IMR-90 (cell line): Measurements from ENCODE around the gene SYTL1. TPM values are rescaled to one million over a fixed set of nuclear protein-coding genes. Genes with fewer than 3 reads are reported as not detected.

Experiments
- ATAC-seq: fragments of 200-7000 bp; cut with Tn5 transposase; 2 replicates; pipeline ENCODE4 v1.9.1; 2020; ENCODE audit warnings: low read depth, mild to moderate bottlenecking, moderate library complexity
- BruUV-seq: library from RNA; stranded (reverse); fragments of 400-500 nt; replicated peaks from 2 replicates; lab custom pipeline; 2021; lab: Mats Ljungman, UMichigan
- CTCF ChIA-PET: fragments of 300-600 bp; formaldehyde crosslinking; extraction: SDS; loops from one replicate; lab custom pipeline; 2021; ENCODE audit warnings: antibody characterized with exemption; lab: Yijun Ruan, JAX
- POLR2A ChIA-PET: fragments of 300-600 bp; sonication (Branson Sonifier 250); formaldehyde crosslinking; loops from one replicate; lab custom pipeline; 2022; ENCODE audit warnings: antibody characterized with exemption; ENCODE audit not compliant: unreplicated experiment; lab: Charles Lee
- DNase-seq: peaks from one replicate; pipeline ENCODE4 v3.0.0; 2013
- H2AFZ ChIP-seq: replicated peaks from 2 replicates; pipeline ENCODE3; 2013; ENCODE audit warnings: low read length, mild to moderate bottlenecking; ENCODE audit not compliant: poor library complexity
- H2AK5ac ChIP-seq: 2 replicates; pipeline ENCODE4 v1.6.1; 2013; ENCODE audit warnings: low read depth, low read length, inconsistent platforms
- H2AK9ac ChIP-seq: replicated peaks from 2 replicates; pipeline ENCODE3; 2013; ENCODE audit warnings: mild to moderate bottlenecking, low read depth, low read length, moderate library complexity; ENCODE audit not compliant: poor library complexity
- H2BK120ac ChIP-seq: 2 replicates; pipeline ENCODE4 v1.6.1; 2013; ENCODE audit warnings: low read depth, low read length, inconsistent platforms
- H2BK15ac ChIP-seq: 3 replicates; pipeline ENCODE4 v1.6.1; 2013; ENCODE audit warnings: low read depth, low read length, inconsistent platforms
- H2BK20ac ChIP-seq: 2 replicates; pipeline ENCODE4 v1.6.1; 2013; ENCODE audit warnings: low read depth, mild to moderate bottlenecking, inconsistent platforms, low read length, moderate library complexity
- H2BK5ac ChIP-seq: 2 replicates; pipeline ENCODE4 v1.6.1; 2013; ENCODE audit warnings: mild to moderate bottlenecking, low read depth, low read length, inconsistent platforms; ENCODE audit not compliant: poor library complexity, severe bottlenecking
- H3K14ac ChIP-seq: replicated peaks from 2 replicates; pipeline ENCODE4 v1.6.1; 2013; ENCODE audit warnings: low read depth, low read length, inconsistent platforms
- H3K18ac ChIP-seq: 2 replicates; pipeline ENCODE4 v1.6.1; 2013; ENCODE audit warnings: low read depth, low read length, control low read depth
- H3K23ac ChIP-seq: 2 replicates; pipeline ENCODE4 v1.6.1; 2013; ENCODE audit warnings: low read depth, low read length, inconsistent platforms
- H3K27ac ChIP-seq: 2 replicates; pipeline ENCODE4 v1.5.1; 2013; ENCODE audit warnings: mild to moderate bottlenecking, control low read depth, low read length; ENCODE audit not compliant: insufficient read depth
- H3K27me3 ChIP-seq: 2 replicates; pipeline ENCODE4 v1.6.1; 2013; ENCODE audit warnings: low read length; ENCODE audit not compliant: control insufficient read depth, insufficient read depth
- H3K36me3 ChIP-seq: 2 replicates; pipeline ENCODE4 v1.6.1; 2013; ENCODE audit warnings: low read length, mixed read lengths; ENCODE audit not compliant: control insufficient read depth, insufficient read depth
- H3K4ac ChIP-seq: 2 replicates; pipeline ENCODE4 v1.6.1; 2013; ENCODE audit warnings: low read depth, low read length, inconsistent platforms
- H3K4me1 ChIP-seq: 2 replicates; pipeline ENCODE4 v1.6.1; 2013; ENCODE audit warnings: low read length, mixed read lengths; ENCODE audit not compliant: control insufficient read depth, insufficient read depth
- H3K4me2 ChIP-seq: 2 replicates; pipeline ENCODE4 v1.6.1; 2013; ENCODE audit warnings: low read depth, mild to moderate bottlenecking, control low read depth, low read length, moderate library complexity
- H3K4me3 ChIP-seq: 2 replicates; pipeline ENCODE4 v1.5.1; 2013; ENCODE audit warnings: low read depth, mild to moderate bottlenecking, control low read depth, low read length, moderate library complexity; ENCODE audit not compliant: insufficient read depth
- H3K56ac ChIP-seq: 2 replicates; pipeline ENCODE4 v1.6.1; 2013; ENCODE audit warnings: low read length, inconsistent platforms; ENCODE audit not compliant: insufficient read depth; ENCODE audit errors: extremely low read depth
- H3K79me1 ChIP-seq, 2 experiments: 2 replicates each; pipeline ENCODE4 v1.6.1; 2013; ENCODE audit warnings: low read length in 2 of 2, inconsistent platforms in 1 of 2, low read depth in 1 of 2
- H3K9ac ChIP-seq: 2 replicates; pipeline ENCODE4 v1.6.1; 2013; ENCODE audit warnings: low read depth, low read length, control low read depth
- H3K9me1 ChIP-seq: 2 replicates; pipeline ENCODE4 v1.6.1; 2013; ENCODE audit warnings: low read length, inconsistent platforms; ENCODE audit not compliant: insufficient read depth
- H3K9me3 ChIP-seq: 2 replicates; pipeline ENCODE4 v1.6.1; 2013; ENCODE audit warnings: low read length; ENCODE audit not compliant: control insufficient read depth, insufficient read depth
- H4K20me1 ChIP-seq: 2 replicates; pipeline ENCODE4 v1.6.1; 2013; ENCODE audit warnings: low read length, inconsistent platforms; ENCODE audit not compliant: insufficient read depth
- H4K5ac ChIP-seq: 2 replicates; pipeline ENCODE4 v1.6.1; 2013; ENCODE audit warnings: mild to moderate bottlenecking, low read depth, low read length, control low read depth
- H4K8ac ChIP-seq, 2 experiments: 2 replicates each; pipeline ENCODE4 v1.6.1; 2013; ENCODE audit warnings: low read depth in 2 of 2, low read length in 2 of 2, control low read depth in 1 of 2, inconsistent platforms in 1 of 2
- H4K91ac ChIP-seq: 2 replicates; pipeline ENCODE4 v1.6.1; 2013; ENCODE audit warnings: low read depth, low read length, inconsistent platforms; ENCODE audit not compliant: insufficient read depth
- CEBPB ChIP-seq: IDR thresholded peaks from 2 replicates; pipeline ENCODE4 v1.6.1; 2012; ENCODE audit warnings: low read depth, low read length, improper control_type of control experiment
- RAD21 ChIP-seq: IDR thresholded peaks from 2 replicates; pipeline ENCODE4 v1.6.1; 2012; ENCODE audit warnings: low read length, improper control_type of control experiment
- WGBS, 2 experiments: methylation state at CpG; one replicate each; pipeline versions ENCODE4 v1.1.5 to v1.1.7; 2013; ENCODE audit warnings: missing lambda C conversion rate in 2 of 2; ENCODE audit not compliant: insufficient read length in 1 of 2; ENCODE audit errors: extremely low coverage in 2 of 2; 5-methylcytosine and 5-hydroxymethylcytosine counted together
- dilution Hi-C: fragments of 300-500 bp; cut with HindIII; formaldehyde crosslinking; loops from one replicate; pipeline ENCODE4 v1.14.3; 2018; ENCODE audit warnings: low sequenced_read_pairs; ENCODE audit not compliant: unreplicated experiment
- in situ Hi-C: fragments of 300-500 bp; cut with MboI; formaldehyde crosslinking; loops from 3 replicates; pipeline ENCODE4 v1.14.3; 2019; ENCODE audit warnings: low sequenced_read_pairs, inconsistent platforms, mixed read lengths
- intact Hi-C: fragments of 100-400 bp; cut with micrococcal nuclease; formaldehyde crosslinking; loops from 2 replicates; pipeline ENCODE4 v1.10.0; 2022
- polyA plus RNA-seq, 3 experiments: library from polyadenylated mRNA; depleted of rRNA; stranded (reverse); fragments of >200 nt; gene quantifications; 2 replicates each; pipeline ENCODE4 v1.2.3, GENCODE V29; 2012; ENCODE audit warnings: low replicate concordance in 1 of 3
- total RNA-seq: library from RNA; depleted of rRNA; stranded (reverse); fragments of >200 nt; gene quantifications from 2 replicates; pipeline ENCODE4 v1.2.3, GENCODE V29; 2012
- TF ChIP-seq, protein P1 (sequence below): fragments of 150-350 bp; IDR thresholded peaks from 2 replicates; pipeline ENCODE4 v1.6.1; 2017; ENCODE audit warnings: mild to moderate bottlenecking, antibody characterized with exemption, low read length, low read depth

The SYTL1 gene
- total and polyA plus RNA-seq, 2 of the 4 experiments (the other 2 are of a cell fraction), result 0.18 to 1.0 TPM

GRCh38 chr1:27383039-27383605 is 41.3 kb downstream of the SYTL1 start, which contains the start of gene CD164L2:
Gene CD164L2, minus strand, starts transcription at chr1:27383333. Its CDS starts 94 bp downstream, at chr1:27383239.
- Histone ChIP-seq H4K5ac (no peak within 1 kb of the TSS), H3K9ac (no peak within 1 kb of the TSS), H3K56ac (no peak within 1 kb of the TSS), H3K14ac (no peak within 1 kb of the TSS), H2AFZ (no peak within 1 kb of the TSS), H2BK15ac (no peak within 1 kb of the TSS), H3K4me1 (no peaks in the 10 kb centered on the region), H3K9me3 (no peaks in the 10 kb centered on the region), H3K36me3 (no peaks in the 10 kb centered on the region), H2AK5ac (no peak within 1 kb of the TSS), H3K4ac (no peak within 1 kb of the TSS), H3K9me1 (no peaks in the 10 kb centered on the region), H3K27me3 (peaks cover 34% of the 10 kb centered on the region), H2BK20ac (no peak within 1 kb of the TSS), H2BK120ac (no peak within 1 kb of the TSS), H3K23ac (no peak within 1 kb of the TSS), H4K20me1 (no peaks in the 10 kb centered on the region; the same call in 1 of the 2 replicates), H3K27ac (no peak within 1 kb of the TSS), H2BK5ac (no peak within 1 kb of the TSS), H3K79me1 (no peaks in the 10 kb centered on the region), H2AK9ac (no peak within 1 kb of the TSS), H4K91ac (no peak within 1 kb of the TSS), H3K4me3 (no peak within 1 kb of the TSS), H4K8ac (no peak within 1 kb of the TSS), H3K18ac (no peak within 1 kb of the TSS), H3K4me2 (no peak within 1 kb of the TSS)
- DNase-seq (no peak), ATAC-seq (no peak)
- no TSS peak for BruUV-seq
- 17% methylated on average over 14 of the region's 43 CpGs; no CpG with 5 or more reads in 1 of the 2 experiments for WGBS, 2 experiments
- TF ChIP-seq CEBPB, result no peak
- no peak for TF ChIP-seq RAD21
- TF ChIP-seq, protein P1, sequence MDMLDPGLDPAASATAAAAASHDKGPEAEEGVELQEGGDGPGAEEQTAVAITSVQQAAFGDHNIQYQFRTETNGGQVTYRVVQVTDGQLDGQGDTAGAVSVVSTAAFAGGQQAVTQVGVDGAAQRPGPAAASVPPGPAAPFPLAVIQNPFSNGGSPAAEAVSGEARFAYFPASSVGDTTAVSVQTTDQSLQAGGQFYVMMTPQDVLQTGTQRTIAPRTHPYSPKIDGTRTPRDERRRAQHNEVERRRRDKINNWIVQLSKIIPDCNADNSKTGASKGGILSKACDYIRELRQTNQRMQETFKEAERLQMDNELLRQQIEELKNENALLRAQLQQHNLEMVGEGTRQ, result no peak
- ChIA-PET CTCF (interaction anchor here (1.3 kb wide), 1 partner anchor 82 kb away, joined by 3 read pairs; no protein-coding TSS in a partner anchor), POLR2A (no interaction called here)
- dilution Hi-C loops, result no loop called here
- intact Hi-C loops, result no loop called here
- in situ Hi-C loops, result no loop called here
